HEK293 (cell line): ENCODE measurements around the gene UMAD1.

Experiments
- CTCF ChIA-PET: fragments of 350-600 bp; formaldehyde crosslinking; extraction: SDS; loops from one replicate; lab custom pipeline; 2021; ENCODE audit warnings: antibody characterized with exemption; lab: Yijun Ruan, JAX
- POLR2A ChIA-PET: fragments of 300-600 bp; formaldehyde crosslinking; extraction: SDS; loops from one replicate; lab custom pipeline; 2020; ENCODE audit warnings: antibody characterized with exemption, inconsistent platforms; lab: Yijun Ruan, JAX
- H3K27ac ChIP-seq: fragments of 200-500 bp; sonication (Bioruptor generic); 2 replicates; pipeline ENCODE4 v1.5.1; 2014; ENCODE audit warnings: low read depth, low read length, control low read depth, inconsistent platforms; ENCODE audit errors: extremely low read depth
- H3K36me3 ChIP-seq, 2 experiments: fragments of 200-500 bp in 1 of 2; sonication (Bioruptor generic) in 1 of 2; 1 replicate in 1 of 2; 2 replicates in 1 of 2; pipeline ENCODE4 v1.5.1; 2014 to 2017; ENCODE audit warnings: inconsistent platforms in 2 of 2, low read length in 2 of 2; ENCODE audit not compliant: control insufficient read depth in 2 of 2, insufficient read depth in 1 of 2
- H3K4me1 ChIP-seq: fragments of 200-500 bp; sonication (Bioruptor generic); 2 replicates; pipeline ENCODE4 v1.5.1; 2014; ENCODE audit warnings: mild to moderate bottlenecking, low read length, inconsistent platforms; ENCODE audit not compliant: control insufficient read depth, insufficient read depth
- H3K4me3 ChIP-seq: 2 replicates; pipeline ENCODE4 v1.5.1; 2011; ENCODE audit warnings: low read depth, mild to moderate bottlenecking, control low read depth, low read length, moderate library complexity
- H3K9me3 ChIP-seq: fragments of 200-500 bp; sonication (Bioruptor generic); 2 replicates; pipeline ENCODE4 v1.5.1; 2014; ENCODE audit warnings: low read depth, low read length, inconsistent platforms; ENCODE audit not compliant: control insufficient read depth, insufficient read depth
- KLF1 ChIP-seq: fragments of 450-650 bp; formaldehyde crosslinking; IDR thresholded peaks from 2 replicates; pipeline ENCODE4 v1.5.1; 2016; ENCODE audit warnings: missing biosample characterization, missing genetic modification characterization
- SALL2 ChIP-seq: fragments of 450-650 bp; formaldehyde crosslinking; IDR thresholded peaks from 2 replicates; pipeline ENCODE4 v1.5.0; 2017; ENCODE audit warnings: missing biosample characterization, mild to moderate bottlenecking, missing genetic modification characterization, borderline replicate concordance
- SCRT1 ChIP-seq: fragments of 450-650 bp; formaldehyde crosslinking; IDR thresholded peaks from 2 replicates; pipeline ENCODE4 v1.5.1; 2016; ENCODE audit warnings: missing biosample characterization, missing genetic modification characterization, borderline replicate concordance
- SETDB1 ChIP-seq: IDR thresholded peaks from one replicate; pipeline ENCODE4 v1.6.1; 2017; ENCODE audit warnings: mild to moderate bottlenecking, low read length, moderate library complexity, mixed read lengths; ENCODE audit not compliant: insufficient read length
- TCF7L2 ChIP-seq: IDR thresholded peaks from 2 replicates; pipeline ENCODE4 v1.6.1; 2011; ENCODE audit warnings: low read depth, mild to moderate bottlenecking, inconsistent platforms, low read length, moderate library complexity, borderline replicate concordance
- YY2 ChIP-seq: fragments of 450-650 bp; formaldehyde crosslinking; IDR thresholded peaks from 2 replicates; pipeline ENCODE4 v1.5.1; 2016; ENCODE audit warnings: missing biosample characterization, missing genetic modification characterization
- ZNF114 ChIP-seq: fragments of 450-650 bp; formaldehyde crosslinking; IDR thresholded peaks from 2 replicates; pipeline ENCODE4 v1.5.0; 2017; ENCODE audit warnings: missing biosample characterization, missing genetic modification characterization
- ZNF175 ChIP-seq: fragments of 450-650 bp; formaldehyde crosslinking; IDR thresholded peaks from 2 replicates; pipeline ENCODE4 v1.5.1; 2016; ENCODE audit warnings: missing biosample characterization, missing genetic modification characterization
- ZNF18 ChIP-seq: fragments of 450-650 bp; formaldehyde crosslinking; IDR thresholded peaks from 2 replicates; pipeline ENCODE4 v1.5.1; 2016; ENCODE audit warnings: missing biosample characterization, missing genetic modification characterization
- ZNF354C ChIP-seq: fragments of 450-650 bp; formaldehyde crosslinking; IDR thresholded peaks from 2 replicates; pipeline ENCODE4 v1.5.1; 2016; ENCODE audit warnings: missing biosample characterization, missing genetic modification characterization, low read depth, borderline replicate concordance
- ZNF561 ChIP-seq: fragments of 450-650 bp; IDR thresholded peaks from 2 replicates; pipeline ENCODE4 v1.5.1; 2018; ENCODE audit warnings: missing biosample characterization, missing genetic modification characterization, borderline replicate concordance
- ZNF596 ChIP-seq: fragments of 450-650 bp; IDR thresholded peaks from 2 replicates; pipeline ENCODE4 v1.5.0; 2018; ENCODE audit warnings: missing biosample characterization, mild to moderate bottlenecking, missing genetic modification characterization, moderate library complexity
- ZNF664 ChIP-seq: fragments of 450-650 bp; formaldehyde crosslinking; IDR thresholded peaks from 2 replicates; pipeline ENCODE4 v1.5.1; 2016; ENCODE audit warnings: missing biosample characterization, missing genetic modification characterization
- ZNF76 ChIP-seq: fragments of 450-650 bp; formaldehyde crosslinking; IDR thresholded peaks from 2 replicates; pipeline ENCODE4; 2016; ENCODE audit warnings: low read depth, missing biosample characterization, missing genetic modification characterization, borderline replicate concordance
- ZNF792 ChIP-seq: fragments of 450-650 bp; formaldehyde crosslinking; IDR thresholded peaks from 2 replicates; pipeline ENCODE4 v1.5.1; 2016; ENCODE audit warnings: missing biosample characterization, missing genetic modification characterization
- TF ChIP-seq, protein P1 (sequence below): fragments of 450-650 bp; formaldehyde crosslinking; optimal IDR thresholded peaks from 2 replicates; pipeline ENCODE3; 2016; ENCODE audit warnings: missing biosample characterization, mild to moderate bottlenecking, missing genetic modification characterization
- TF ChIP-seq, protein P2 (sequence below): fragments of 450-650 bp; formaldehyde crosslinking; IDR thresholded peaks from 2 replicates; pipeline ENCODE4 v1.5.1; 2016; ENCODE audit warnings: missing biosample characterization, missing genetic modification characterization
- TF ChIP-seq, protein P3 (sequence below): fragments of 450-650 bp; formaldehyde crosslinking; IDR thresholded peaks from 2 replicates; pipeline ENCODE4 v1.5.1; 2016; ENCODE audit warnings: missing biosample characterization, missing genetic modification characterization
- TF ChIP-seq, protein P4 (sequence below): fragments of 450-650 bp; formaldehyde crosslinking; IDR thresholded peaks from 2 replicates; pipeline ENCODE4 v1.5.1; 2016; ENCODE audit warnings: missing biosample characterization, missing genetic modification characterization
- TF ChIP-seq, protein P5 (sequence below): fragments of 450-650 bp; formaldehyde crosslinking; IDR thresholded peaks from 2 replicates; pipeline ENCODE4 v1.5.1; 2017; ENCODE audit warnings: missing biosample characterization, missing genetic modification characterization

Gene UMAD1

DNA sequence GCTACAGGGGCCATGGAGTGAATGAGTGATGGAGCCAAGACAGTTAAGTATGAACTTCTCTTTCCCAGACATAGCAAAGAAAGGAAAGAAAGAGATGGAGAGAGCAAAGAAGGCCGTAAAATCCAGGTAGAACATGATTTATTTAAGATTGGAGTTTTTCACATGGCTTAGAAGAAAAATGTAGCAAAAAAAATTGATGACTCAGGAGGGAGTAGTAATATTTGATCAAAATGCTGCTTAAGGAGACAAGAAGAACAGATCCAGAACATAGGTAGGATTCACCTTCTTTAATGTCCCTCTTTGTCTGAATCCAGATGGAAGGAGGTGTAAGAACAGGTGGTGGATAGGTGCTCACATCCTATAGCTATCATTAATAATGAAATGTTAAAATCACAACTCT lies 277.0 kb downstream of the UMAD1 start (continued):
- no peak for TF ChIP-seq SETDB1

- ChIA-PET CTCF (no interaction called here), POLR2A (no interaction called here)
These were observed 278.3 kb downstream of the UMAD1 start for GRCh38 chr7:7918736-7919448.

DNA sequence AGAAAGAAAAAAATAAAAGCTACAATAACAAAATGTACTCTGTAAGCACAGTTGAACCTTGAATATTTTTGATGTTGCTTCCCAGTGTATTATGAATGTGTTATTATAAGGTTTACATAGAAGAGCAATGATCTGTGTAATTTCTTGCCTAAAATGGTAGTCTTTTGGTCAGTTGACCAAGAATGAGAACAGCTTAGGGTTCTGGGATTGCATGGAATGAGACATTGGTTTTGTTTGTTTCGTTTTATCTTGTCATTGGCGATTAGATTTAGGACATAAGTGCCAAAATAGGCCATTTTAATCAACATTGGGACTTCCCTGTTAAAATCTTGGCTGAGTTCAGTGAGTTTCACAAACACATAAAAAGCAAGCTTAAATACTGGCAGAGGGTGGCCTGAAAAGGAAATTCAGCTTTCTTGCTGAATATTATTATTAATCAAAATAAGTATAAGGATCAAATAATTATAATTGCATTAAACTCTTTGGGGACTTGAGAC lies 278.9 kb downstream of the UMAD1 start:
- ChIA-PET CTCF (interaction anchor here (1.0 kb wide), 1 partner anchor 9 kb away, joined by 6 read pairs; no protein-coding TSS in a partner anchor), POLR2A (no interaction called here)
- no peak for TF ChIP-seq ZNF18 (tag by site-specific recombination)
- TF ChIP-seq, protein P1, sequence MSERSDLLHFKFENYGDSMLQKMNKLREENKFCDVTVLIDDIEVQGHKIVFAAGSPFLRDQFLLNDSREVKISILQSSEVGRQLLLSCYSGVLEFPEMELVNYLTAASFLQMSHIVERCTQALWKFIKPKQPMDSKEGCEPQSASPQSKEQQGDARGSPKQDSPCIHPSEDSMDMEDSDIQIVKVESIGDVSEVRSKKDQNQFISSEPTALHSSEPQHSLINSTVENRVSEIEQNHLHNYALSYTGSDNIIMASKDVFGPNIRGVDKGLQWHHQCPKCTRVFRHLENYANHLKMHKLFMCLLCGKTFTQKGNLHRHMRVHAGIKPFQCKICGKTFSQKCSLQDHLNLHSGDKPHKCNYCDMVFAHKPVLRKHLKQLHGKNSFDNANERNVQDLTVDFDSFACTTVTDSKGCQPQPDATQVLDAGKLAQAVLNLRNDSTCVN (tag by site-specific recombination), result no peak
- TF ChIP-seq SCRT1, result no peak
- TF ChIP-seq, protein P2, sequence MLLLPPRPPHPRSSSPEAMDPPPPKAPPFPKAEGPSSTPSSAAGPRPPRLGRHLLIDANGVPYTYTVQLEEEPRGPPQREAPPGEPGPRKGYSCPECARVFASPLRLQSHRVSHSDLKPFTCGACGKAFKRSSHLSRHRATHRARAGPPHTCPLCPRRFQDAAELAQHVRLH (tag by site-specific recombination), result no peak
- TF ChIP-seq ZNF175 (tag by site-specific recombination), result no peak
- no peak for TF ChIP-seq ZNF76
- no peak overlapping the region for H3K4me3 ChIP-seq
- H3K27ac ChIP-seq, result no peak overlapping the region
- no peaks in the 10 kb centered on the region for H3K36me3 ChIP-seq
- H3K4me1 ChIP-seq, result peaks cover 9% of the 10 kb centered on the region
- no peaks in the 10 kb centered on the region for H3K9me3 ChIP-seq

More at GRCh38 chr7:7918736-7919448, 278.3 kb downstream of the UMAD1 start:
- Histone ChIP-seq H3K4me1 (peaks cover 9% of the 10 kb centered on the region), H3K36me3 (no peaks in the 10 kb centered on the region), H3K4me3 (no peak overlapping the region), H3K27ac (no peak overlapping the region), H3K9me3 (no peaks in the 10 kb centered on the region)
- no peak for TF ChIP-seq ZNF792 (tag by site-specific recombination)
- no peak for TF ChIP-seq ZNF114
- TF ChIP-seq, protein P3, sequence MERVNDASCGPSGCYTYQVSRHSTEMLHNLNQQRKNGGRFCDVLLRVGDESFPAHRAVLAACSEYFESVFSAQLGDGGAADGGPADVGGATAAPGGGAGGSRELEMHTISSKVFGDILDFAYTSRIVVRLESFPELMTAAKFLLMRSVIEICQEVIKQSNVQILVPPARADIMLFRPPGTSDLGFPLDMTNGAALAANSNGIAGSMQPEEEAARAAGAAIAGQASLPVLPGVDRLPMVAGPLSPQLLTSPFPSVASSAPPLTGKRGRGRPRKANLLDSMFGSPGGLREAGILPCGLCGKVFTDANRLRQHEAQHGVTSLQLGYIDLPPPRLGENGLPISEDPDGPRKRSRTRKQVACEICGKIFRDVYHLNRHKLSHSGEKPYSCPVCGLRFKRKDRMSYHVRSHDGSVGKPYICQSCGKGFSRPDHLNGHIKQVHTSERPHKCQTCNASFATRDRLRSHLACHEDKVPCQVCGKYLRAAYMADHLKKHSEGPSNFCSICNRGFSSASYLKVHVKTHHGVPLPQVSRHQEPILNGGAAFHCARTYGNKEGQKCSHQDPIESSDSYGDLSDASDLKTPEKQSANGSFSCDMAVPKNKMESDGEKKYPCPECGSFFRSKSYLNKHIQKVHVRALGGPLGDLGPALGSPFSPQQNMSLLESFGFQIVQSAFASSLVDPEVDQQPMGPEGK (tag by site-specific recombination), result no peak
- no peak for TF ChIP-seq SALL2 (tag by site-specific recombination)
- no peak for TF ChIP-seq ZNF596 (tag by site-specific recombination)
- TF ChIP-seq KLF1 (tag by site-specific recombination), result no peak
- TF ChIP-seq YY2 (tag by site-specific recombination), result no peak
- TF ChIP-seq ZNF175 (tag by site-specific recombination), result no peak
- TF ChIP-seq TCF7L2, result no peak
- TF ChIP-seq ZNF561 (tag by site-specific recombination), result no peak
- TF ChIP-seq, protein P4, sequence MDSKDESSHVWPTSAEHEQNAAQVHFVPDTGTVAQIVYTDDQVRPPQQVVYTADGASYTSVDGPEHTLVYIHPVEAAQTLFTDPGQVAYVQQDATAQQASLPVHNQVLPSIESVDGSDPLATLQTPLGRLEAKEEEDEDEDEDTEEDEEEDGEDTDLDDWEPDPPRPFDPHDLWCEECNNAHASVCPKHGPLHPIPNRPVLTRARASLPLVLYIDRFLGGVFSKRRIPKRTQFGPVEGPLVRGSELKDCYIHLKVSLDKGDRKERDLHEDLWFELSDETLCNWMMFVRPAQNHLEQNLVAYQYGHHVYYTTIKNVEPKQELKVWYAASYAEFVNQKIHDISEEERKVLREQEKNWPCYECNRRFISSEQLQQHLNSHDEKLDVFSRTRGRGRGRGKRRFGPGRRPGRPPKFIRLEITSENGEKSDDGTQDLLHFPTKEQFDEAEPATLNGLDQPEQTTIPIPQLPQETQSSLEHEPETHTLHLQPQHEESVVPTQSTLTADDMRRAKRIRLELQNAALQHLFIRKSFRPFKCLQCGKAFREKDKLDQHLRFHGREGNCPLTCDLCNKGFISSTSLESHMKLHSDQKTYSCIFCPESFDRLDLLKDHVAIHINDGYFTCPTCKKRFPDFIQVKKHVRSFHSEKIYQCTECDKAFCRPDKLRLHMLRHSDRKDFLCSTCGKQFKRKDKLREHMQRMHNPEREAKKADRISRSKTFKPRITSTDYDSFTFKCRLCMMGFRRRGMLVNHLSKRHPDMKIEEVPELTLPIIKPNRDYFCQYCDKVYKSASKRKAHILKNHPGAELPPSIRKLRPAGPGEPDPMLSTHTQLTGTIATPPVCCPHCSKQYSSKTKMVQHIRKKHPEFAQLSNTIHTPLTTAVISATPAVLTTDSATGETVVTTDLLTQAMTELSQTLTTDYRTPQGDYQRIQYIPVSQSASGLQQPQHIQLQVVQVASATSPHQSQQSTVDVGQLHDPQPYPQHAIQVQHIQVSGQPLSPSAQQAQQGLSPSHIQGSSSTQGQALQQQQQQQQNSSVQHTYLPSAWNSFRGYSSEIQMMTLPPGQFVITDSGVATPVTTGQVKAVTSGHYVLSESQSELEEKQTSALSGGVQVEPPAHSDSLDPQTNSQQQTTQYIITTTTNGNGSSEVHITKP, result no peak
- TF ChIP-seq ZNF354C (tag by site-specific recombination), result no peak
- TF ChIP-seq, protein P5, sequence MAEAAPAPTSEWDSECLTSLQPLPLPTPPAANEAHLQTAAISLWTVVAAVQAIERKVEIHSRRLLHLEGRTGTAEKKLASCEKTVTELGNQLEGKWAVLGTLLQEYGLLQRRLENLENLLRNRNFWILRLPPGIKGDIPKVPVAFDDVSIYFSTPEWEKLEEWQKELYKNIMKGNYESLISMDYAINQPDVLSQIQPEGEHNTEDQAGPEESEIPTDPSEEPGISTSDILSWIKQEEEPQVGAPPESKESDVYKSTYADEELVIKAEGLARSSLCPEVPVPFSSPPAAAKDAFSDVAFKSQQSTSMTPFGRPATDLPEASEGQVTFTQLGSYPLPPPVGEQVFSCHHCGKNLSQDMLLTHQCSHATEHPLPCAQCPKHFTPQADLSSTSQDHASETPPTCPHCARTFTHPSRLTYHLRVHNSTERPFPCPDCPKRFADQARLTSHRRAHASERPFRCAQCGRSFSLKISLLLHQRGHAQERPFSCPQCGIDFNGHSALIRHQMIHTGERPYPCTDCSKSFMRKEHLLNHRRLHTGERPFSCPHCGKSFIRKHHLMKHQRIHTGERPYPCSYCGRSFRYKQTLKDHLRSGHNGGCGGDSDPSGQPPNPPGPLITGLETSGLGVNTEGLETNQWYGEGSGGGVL (tag by site-specific recombination), result no peak
- no peak for TF ChIP-seq ZNF664
